ENCODE data around the gene GDF11. TPM values are rescaled to one million over a fixed set of nuclear protein-coding genes. Genes with fewer than 3 reads are reported as not detected.

GDF11 gene
- total RNA-seq, 1 experiment from 2014 or later = 31.8 TPM

- no peaks in the 10 kb centered on the region for H3K9me3 ChIP-seq (ENCODE audit: control insufficient read depth, low read depth, low read length)
- no peak overlapping the region for H3K9ac ChIP-seq (ENCODE audit: extremely low read depth, insufficient read length, low read length)
- no peak overlapping the region for H2AFZ ChIP-seq (ENCODE audit: low read length)
- Mint-ChIP-seq H3K27me3 (ENCODE audit: low read depth) (no peaks in the 10 kb centered on the region), H3K27ac (peak overlapping the region in 1 of 3 experiments; percentile 36; a peak in 1 of 7 replicates), H3K9me3 (no peaks in the 10 kb centered on the region), H3K36me3 (ENCODE audit: insufficient read depth in 1 of 3, low read depth in 3 of 3) (peaks cover 16 to 70% (median 69%) of the 10 kb centered on the region in 3 experiments; a peak in 6 of 7 replicates), H3K4me1 (no peaks in the 10 kb centered on the region), H3K4me3 (no peak overlapping the region)
- DNase-seq = no peak
- no peak overlapping the region for H2BK120ac ChIP-seq (ENCODE audit: low read depth, low read length, poor library complexity, severe bottlenecking)
- no CpG with 5 or more reads among the region's 3 CpGs for WGBS (ENCODE audit: extremely low coverage, insufficient read length, low lambda C conversion rate)
- H2BK5ac ChIP-seq (ENCODE audit: insufficient read length, low read length) = no peak overlapping the region
- no peak overlapping the region for H3K4me2 ChIP-seq (ENCODE audit: insufficient read depth, insufficient read length, low read length)
- no peak overlapping the region for H3T11ph ChIP-seq (ENCODE audit: low read length)
- H2BK12ac ChIP-seq (ENCODE audit: insufficient read length, low read depth, low read length) = no peak overlapping the region
- H3K79me2 ChIP-seq (ENCODE audit: insufficient read depth, low read length) = no peaks in the 10 kb centered on the region
- no peaks in the 10 kb centered on the region for H3K27me3 ChIP-seq (ENCODE audit: insufficient read depth, low read length)
- no peak overlapping the region for H3K18ac ChIP-seq (ENCODE audit: insufficient read length, low read depth, low read length)
- H2BK20ac ChIP-seq (ENCODE audit: low read depth, low read length, poor library complexity, severe bottlenecking) = no peak overlapping the region
- no peak overlapping the region for H4K5ac ChIP-seq (ENCODE audit: insufficient read length, low read depth, low read length)
- no peak for TF ChIP-seq CTCF (conservative IDR thresholded peaks at IDR 0.05)
- no peak overlapping the region for H3K23ac ChIP-seq (ENCODE audit: insufficient read length, low read depth, low read length)
- no peaks in the 10 kb centered on the region for H3K79me1 ChIP-seq (ENCODE audit: insufficient read depth, low read depth, low read length, poor library complexity, severe bottlenecking)
- H4K91ac ChIP-seq (ENCODE audit: insufficient read length, low read depth, low read length) = no peak overlapping the region
- H4K20me1 ChIP-seq (ENCODE audit: control insufficient read depth, insufficient read depth, insufficient read length) = no peaks in the 10 kb centered on the region
- no peak overlapping the region for H3K4ac ChIP-seq (ENCODE audit: low read depth, low read length)
- no peaks in the 10 kb centered on the region for H3K23me2 ChIP-seq (ENCODE audit: insufficient read length, low read depth, low read length, poor library complexity, severe bottlenecking)
- no peak overlapping the region for H3K14ac ChIP-seq (ENCODE audit: insufficient read depth, low read length)
- no peak overlapping the region for H4K8ac ChIP-seq (replicated peaks; ENCODE audit: insufficient read length, low read depth, low read length)
- no peak overlapping the region for H2BK15ac ChIP-seq (ENCODE audit: low read depth, low read length)
- no peak overlapping the region for H3K56ac ChIP-seq (ENCODE audit: insufficient read length, low read depth, low read length)
- H3K4me1 ChIP-seq (ENCODE audit: insufficient read depth, low read length) = no peaks in the 10 kb centered on the region
- no peak overlapping the region for H2AK5ac ChIP-seq (ENCODE audit: insufficient read length, low read length)
- H3K27ac ChIP-seq (ENCODE audit: insufficient read length, low read depth, low read length) = no peak overlapping the region
Measured at GRCh38 chr12:55777856-55778255, 34.9 kb downstream of the GDF11 start.
